CD1c-positive myeloid dendritic cell (primary cell): Measurements from ENCODE around the gene BPIFB3.
"Not testable (repeated sequence)": the region's sequence is repeated elsewhere in the genome, so short reads cannot be mapped to it uniquely, and the experiment has no call there.

Experiments used
- DNase-seq: peaks from one replicate; pipeline ENCODE4 v3.0.0-alpha.2; 2016; ENCODE audit errors: extremely low spot score

BPIFB3 gene

DNA sequence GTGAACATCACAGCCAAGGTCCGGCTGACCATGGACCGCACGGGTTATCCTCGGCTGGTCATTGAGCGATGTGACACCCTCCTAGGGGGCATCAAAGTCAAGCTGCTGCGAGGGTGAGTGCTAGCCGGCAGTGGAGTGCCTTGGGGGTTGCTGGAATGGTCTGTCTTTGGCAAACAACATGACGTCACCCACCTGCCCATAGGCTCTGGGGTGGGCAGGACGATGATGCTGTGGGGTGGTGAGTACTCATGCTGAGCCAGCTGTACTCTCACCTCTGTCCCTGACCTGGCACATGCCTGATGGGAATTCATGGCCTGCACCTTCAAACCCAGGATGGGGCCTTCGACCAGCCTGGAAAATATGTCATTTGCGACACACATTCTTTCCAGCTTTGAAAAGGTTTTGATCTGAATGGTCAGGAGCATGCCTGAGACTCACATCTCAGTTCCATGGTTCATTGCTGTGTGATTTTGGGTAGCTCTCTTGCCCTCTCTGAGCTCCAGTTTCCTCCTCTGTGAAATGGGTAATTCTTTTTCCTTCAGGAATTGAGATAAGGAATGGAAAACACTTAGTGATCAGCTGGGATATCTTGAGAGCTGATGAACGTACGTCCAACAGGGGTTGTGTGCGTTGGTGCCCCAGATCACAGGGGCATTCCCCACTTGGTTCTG, 32.5 kb downstream of the BPIFB3 start:
- DNase-seq = no peak

DNA sequence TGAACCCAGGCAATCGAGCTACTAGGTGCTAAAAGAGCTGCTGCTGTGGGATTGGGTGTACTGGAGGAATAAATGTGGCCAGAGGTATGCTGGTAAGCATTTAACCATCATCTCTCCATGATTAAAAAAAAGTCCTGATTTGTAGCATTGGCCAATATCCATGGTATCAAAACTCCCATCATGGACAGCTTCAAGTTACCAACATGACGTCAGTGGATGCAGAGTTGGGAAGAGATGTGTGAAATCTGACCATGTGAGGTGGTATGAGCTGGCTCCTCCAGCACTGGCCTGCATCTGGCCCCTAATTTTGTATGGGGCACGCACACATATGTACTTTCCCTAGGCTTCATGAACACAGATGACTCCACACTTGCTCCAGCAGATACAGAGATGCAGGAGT, 37.4 kb downstream of the BPIFB3 start:
- no peak for DNase-seq

DNA sequence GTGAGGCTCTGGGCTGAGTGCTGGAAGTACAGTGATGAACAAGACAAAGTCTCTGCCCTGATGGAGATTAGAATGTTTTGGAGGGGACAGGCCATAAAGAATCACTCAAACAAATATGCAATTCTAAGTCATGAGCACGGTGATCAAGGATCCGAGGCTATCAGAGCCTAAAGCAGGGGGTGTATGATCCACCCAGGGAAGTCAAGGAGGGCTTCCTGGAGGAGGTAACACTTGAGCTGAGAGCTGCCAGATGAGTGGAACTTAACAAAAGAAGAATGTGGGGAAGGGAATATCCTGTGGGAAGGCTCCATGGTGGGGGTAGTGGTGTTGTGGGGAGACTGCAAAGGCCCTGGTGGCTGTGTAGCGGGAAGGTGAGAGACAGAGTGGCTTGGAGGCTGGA, 38.0 kb downstream of the BPIFB3 start:
- DNase-seq = no peak

DNA sequence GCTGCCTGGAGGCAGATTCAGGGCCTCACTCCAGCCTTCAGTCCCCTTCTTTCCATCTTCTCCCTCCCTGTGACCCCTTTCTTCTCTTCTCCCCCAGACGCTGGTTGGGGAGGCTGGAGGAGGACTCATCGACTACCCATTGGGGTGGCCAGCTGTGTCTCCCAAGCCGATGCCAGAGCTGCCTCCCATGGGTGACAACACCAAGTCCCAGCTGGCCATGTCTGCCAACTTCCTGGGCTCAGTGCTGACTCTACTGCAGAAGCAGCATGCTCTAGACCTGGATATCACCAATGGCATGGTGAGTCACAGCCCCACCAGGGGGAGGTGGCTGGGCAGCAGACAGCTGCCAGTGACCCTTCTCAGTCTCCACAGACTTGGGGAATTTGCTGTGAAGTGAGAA, 38.7 kb downstream of the BPIFB3 start:
- DNase-seq = no peak

DNA sequence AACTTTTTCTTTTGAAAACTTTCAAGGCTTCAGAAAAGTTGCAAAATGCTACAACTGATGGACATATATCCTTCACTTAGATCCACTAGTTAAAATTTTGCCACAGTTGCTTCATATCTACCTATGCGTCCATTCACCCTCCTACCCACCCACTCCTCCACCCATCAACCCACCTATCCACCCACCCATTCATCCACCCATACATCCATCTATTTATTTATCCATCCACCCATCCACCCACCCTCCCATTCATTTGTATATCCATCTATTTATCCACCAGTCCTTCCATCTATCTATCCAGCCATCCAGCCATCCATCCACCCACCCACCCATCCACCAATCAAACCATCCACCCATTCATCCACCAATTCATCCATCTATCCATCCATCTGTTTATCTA, 39.4 kb downstream of the BPIFB3 start:
- DNase-seq = no peak

DNA sequence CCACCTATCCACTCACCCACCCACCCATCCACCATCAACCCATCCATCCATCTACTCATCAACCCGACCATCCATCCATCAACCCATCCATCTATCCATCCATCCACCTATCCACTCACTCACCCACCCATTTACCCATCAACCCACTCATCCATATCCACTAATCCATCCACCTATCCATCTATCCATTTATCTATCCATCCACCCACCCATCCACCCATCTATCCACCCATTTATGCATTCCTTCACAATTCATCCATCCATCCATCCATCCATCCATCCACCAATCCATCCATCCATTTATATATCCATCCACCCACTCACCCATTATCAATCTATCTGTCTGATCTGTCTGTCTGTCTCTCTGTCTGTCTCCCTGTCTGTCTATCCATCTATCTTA, 39.9 kb downstream of the BPIFB3 start:
- DNase-seq = no peak

DNA sequence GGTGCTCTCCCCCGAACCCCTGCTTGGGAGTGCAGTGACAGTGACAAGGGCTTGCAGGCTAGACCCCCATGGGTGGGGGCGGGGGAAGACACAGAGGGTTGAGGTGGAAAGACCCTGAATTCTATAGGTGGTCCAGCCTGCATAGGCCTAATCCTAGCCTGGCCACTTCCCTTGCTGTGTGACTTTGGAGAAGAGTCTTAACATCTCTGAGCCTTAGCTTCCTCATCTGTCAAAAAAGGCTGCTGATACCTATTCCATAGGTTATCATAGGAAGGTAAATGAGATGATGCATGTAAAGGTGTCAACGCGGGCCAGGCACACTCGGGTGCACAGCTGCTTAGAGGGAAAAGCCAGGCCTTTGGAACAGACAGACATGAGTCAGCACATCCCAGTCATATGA, 41.5 kb downstream of the BPIFB3 start:
- no peak for DNase-seq

DNA sequence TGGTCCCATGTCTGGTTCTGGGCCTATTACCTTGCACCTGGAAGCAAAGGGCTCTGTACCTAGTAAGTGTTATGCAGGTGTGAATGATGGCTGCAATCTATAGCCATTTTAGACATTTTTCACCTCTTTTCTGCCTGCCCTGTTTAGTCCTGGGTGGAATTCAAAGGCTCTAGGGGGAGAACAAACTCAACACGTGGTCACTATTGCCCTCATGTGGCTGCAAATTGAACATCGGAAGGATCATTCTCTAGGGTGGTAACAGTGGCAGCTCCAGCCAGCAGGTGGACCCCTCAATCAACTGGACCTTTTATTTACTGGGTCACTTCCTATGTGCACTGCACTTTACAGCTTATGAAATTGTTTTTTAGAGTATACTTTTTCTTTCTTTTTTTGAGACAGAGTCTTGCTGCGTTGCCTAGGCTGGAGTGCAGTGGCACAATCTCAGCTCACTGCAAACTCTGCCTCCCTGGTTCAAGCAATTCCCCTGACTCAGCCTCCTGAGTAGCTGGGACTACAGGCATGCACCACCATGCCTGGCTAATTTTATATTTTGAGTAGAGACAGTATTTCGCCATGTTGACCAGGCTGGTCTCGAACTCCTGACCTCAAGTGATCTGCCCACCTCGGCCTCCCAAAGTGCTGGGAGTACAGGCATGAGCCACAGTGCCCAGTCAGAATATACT, 42.3 kb downstream of the BPIFB3 start:
- DNase-seq = peak; percentile 17

DNA sequence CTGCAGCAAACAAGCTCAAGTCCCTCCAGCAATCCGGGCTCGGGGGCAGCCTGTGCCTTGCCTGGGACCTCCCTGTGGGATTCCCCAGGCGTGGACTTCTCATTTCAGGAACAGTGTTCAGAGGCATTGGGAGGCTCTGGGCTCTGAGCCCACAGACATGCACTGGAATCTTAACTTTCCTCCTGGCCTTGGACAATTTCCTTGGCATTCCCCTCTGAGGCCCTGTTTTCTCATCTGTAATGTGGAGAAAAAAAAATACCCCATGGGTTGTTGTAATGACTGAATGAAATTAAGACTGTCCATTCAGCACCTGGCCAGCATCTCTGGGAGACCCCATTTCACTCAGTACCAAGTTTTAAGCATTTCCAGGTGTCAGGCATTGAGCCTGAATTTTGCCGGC, 43.3 kb downstream of the BPIFB3 start:
- DNase-seq = no peak

DNA sequence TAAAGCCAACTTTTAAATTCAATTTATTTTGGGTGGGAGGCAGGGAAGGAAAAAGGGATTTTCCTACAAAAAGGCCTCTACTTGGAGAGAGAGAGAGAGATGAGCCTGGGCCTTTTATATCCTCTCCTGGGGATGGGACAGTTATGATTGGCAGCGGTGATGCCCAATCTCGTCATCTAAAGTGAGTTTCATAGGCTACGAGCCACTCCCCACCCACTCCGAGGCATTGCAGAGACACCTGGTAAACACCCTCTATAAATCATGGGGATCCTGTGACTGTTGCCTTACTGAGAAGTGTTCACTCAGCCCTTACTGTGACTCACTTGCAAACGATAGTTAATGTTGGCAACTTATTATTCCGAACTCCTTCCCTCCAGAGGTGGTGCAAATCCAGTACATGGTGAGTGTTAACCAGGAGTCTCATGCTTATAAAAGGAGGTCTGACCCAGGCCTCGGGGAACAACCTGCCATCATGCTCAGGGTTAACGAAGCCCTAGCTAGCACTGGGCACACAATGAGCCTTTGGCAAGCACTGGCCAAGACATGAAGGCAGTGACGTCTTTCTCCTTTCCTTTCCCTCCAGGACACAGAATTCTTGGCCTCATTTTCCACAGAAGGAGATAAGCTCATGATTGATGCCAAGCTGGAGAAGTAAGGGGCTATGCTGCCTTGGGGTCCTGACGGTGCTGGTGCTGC, 46.3 kb downstream of the BPIFB3 start:
- DNase-seq = no peak

DNA sequence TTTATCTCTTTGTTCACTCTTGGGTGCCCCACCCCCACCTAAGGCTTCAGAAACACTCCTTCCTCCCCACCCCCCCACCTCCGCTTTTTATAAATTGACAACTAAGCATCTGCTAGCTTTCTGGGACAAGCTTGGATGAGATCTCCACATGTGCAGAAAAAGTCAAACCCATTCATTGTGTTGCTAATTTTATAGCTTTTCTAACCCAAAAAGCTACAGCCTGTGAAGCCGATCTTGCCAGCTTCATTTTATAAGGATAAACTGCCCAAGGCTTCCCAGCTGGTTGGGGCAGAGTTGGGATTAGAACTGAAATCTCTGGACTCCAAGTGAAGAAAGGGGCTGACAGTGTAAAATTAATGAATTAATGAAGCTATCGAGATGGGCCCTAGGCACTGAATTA, 49.9 kb downstream of the BPIFB3 start:
- DNase-seq = no peak

DNA sequence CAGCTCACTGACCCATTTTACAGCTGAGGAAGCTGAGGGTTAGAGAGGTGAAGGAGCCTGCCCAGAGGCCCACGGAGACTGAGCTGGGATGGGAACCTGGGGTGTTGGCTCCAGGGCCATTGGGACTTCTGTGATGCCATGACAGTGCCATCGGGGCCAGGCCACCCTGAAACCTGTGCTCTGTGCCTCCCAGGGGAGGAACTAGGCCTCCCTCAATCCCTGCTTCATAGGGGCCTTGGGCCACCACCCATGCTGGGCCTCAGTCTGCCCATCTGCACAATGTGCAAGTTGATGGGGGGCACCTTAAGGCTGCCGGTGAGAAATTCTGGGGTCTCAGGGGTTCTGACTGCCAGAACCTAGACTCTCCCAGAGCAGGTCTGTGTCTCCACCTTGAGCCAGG, 50.6 kb downstream of the BPIFB3 start:
- DNase-seq = no peak

DNA sequence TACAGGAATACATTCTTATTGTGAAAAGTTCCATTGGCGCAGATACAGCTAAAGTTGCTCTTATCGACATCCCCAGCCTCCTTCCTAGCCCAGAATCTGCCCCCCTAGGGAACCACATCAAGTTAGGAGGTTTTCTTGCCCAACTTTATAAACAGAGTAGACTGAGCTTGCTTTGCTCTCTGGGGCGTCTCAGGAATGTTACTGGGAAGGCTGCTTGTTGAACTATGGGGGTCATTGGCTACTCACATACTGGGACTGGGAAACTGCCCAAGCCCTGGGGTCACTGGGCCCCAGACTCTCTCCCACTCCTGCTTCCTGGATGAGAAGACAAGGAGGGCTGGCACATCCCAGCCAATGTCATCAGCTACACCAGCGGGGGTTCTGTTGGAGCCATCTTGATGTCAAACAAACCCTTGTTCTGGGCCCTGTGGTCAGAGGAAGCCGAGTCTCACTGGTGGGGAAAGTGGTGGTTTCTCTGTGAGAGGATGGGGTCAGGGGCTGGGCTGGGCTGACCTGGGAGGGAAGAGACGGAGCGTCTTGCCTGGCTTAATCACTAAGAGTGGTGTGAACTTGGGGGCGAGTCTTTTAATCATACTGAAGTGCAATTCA, 51.7 kb downstream of the BPIFB3 start:
- DNase-seq = no peak

DNA sequence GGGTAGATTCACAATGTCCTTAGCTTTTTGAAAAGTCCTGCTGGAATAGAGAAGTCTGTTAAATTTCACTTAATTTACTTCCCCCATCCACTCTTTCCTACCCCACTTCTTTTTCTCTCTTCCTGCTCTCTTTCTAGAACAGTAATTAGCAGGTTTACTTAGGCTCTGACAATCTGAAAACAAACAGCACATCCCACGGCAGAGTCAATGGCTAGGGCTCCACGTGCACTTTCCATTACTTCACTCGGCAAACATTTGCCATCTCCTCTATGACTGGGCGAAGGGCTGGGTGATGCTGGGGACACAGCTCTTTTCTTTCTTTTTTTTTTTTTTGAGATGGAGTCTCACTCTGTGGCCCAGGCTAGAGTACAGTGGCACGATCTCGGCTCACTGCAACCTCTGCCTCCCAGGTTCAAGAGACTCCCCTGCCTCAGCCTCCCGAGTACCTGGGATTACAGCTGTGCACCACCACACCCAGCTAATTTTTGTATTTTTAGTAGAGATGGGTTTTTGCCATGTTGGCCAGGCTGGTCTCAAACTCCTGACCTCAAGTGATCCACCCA, 52.4 kb downstream of the BPIFB3 start:
- DNase-seq = not testable (repeated sequence)

DNA sequence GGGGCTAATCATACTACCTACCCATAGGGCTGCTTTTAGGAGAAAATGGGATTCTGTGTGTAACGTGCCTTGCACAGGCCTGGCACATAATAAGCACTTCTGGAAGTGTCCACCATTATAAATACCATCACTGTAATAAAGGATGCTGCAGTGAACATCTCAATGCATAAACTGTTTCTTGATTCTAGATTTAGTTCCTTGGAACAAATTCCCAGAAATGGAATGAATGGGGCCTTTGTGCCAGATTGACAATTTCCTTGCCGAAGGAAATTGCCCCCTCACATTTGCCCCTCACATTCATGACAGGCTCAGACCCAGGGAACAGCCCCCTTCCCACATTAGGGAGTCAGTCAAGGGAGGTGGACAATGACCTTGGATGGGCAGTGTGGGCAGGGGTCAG, 55.0 kb downstream of the BPIFB3 start:
- no peak for DNase-seq

DNA sequence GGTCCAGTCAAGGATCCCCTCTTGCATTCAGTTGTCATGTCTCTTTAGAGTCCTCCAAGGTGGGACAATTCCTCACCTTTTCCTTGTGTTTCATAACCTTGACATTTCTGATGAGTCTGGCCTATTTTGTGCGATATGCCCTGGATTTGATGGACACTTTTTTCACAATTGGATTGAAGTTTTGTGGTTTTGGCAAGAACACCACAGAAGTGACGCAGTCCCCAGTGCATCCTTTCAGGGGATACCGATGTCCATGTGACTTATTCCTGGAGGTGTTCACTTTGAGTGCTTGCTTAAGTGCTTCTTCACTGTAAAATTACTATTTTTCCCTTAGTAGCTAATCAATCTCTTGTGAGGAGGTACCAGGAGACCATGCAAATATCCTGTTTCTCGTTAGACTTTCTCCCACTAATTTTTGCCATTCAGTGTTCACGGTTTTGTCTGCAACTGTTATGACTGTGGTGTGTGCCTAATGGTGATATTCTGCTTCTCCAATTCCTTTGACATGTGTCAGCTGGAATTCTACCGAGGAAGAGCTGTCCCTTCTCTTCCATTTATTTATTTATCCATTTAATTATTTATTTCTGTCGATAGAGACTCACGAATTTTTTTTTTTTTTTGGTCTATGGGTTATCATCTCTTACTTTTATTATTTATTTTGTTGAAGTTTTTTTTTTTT, 56.6 kb downstream of the BPIFB3 start:
- DNase-seq = no peak

DNA sequence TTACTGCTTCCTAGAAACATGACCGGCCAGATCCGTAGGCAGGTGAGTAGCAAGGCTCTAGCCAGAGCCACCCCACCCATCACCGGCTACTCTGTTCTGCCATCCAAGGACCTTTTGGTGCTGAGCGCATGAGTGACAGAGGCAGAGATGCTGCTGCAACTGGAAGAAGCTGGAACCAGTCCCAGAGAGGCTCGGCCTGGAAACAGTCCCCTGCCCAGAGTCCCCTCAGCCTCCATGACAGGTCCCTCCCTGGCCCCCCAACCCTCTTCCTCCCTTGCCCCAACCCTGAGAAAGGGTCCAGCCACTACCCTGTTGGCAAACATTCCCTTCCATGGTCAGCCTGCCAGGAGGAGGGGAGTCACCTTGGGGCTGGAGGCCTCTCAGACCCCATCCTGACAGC, 57.6 kb downstream of the BPIFB3 start:
- no peak for DNase-seq

DNA sequence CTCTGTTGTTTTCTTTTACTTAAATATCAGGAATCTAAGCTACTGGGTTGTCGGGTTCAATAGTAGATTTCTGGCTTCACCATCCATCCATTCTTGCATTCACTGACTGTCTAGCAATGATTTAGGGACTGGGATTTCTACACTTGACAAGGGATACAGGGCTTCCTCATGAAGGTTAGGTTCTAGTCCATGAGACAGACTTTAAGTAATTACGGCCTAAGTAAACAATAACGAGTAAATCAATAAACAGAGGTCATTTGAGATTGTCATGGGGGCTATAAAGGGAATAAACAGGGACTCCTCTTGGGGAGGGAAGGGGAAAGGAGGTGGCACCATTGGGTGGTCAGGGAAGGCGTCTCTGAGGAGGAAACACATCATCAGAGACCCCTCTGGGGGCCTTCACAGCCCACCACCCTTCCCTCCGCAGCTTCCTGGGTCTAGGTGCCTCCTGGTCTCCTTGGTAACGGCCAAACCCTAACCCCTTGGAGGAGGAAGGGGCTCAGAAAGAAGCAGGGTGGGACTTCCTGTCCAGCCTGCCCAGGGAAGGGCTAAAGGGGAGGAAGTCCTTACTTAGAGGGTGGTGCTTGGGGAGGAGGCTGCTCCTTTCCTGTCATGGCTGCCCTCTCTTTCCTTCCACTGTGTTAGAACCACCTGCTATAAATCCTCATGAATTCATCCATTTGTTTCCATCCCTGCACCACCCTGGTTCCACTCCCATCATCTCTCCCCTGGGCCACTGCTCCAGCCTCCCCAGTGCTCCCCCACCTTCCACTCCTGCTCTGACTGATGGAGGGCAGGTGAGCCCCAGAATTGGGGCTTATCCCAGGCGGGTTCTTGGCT, 59.1 kb downstream of the BPIFB3 start:
- no peak for DNase-seq

DNA sequence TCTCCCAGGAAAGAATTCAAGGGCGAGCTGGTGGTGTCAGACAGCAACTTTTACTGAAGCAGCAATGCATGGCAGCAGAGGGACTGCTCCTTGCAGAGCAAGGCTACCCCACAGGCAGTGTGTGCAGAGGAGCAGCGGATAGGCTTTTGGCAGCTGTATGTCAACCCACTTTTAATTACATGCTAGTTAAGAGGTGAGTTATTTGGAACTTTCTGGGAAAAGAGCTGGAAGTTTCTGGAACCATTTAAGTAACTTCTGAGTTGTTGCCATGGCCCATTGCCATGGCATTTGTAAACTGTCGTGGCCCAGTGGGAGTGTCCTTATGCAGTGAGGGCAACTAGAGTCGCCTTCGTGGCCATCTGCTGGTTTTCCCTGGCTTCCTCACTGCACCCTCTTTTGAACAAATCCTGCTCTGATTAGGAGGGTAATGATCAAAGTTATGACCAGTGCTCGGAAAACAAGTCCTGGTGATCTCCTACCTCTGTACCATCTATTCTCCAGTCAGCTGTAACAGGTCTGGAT, 59.7 kb downstream of the BPIFB3 start:
- no peak for DNase-seq

DNA sequence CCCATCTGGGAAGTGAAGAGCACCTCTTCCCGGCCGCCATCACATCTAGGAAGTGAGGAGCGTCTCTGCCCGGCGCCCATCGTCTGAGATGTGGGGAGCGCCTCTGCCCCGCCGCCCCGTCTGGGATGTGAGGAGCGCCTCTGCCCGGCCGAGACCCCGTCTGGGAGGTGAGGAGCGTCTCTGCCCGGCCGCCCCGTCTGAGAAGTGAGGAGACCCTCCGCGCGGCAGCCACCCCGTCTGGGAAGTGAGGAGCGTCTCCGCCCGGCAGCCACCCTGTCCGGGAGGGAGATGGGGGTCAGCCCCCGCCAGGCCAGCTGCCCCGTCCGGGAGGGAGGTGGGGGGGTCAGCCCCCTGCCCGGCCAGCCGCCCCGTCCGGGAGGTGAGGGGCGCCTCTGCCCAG, 61.8 kb downstream of the BPIFB3 start:
- DNase-seq = not testable (repeated sequence)
